NCI-H345 treated with DMSO at 0.1 percent for 48 hours (cell line): ENCODE results near the gene GNAS.
"Not testable (repeated sequence)": the region's sequence is repeated elsewhere in the genome, so short reads cannot be mapped to it uniquely, and the experiment has no call there.

ENCODE experiments used
- DNase-seq: peaks from one replicate; lab custom pipeline; 2025; ENCODE audit not compliant: unreplicated experiment; lab: John Stamatoyannopoulos, UW

Gene GNAS

DNA sequence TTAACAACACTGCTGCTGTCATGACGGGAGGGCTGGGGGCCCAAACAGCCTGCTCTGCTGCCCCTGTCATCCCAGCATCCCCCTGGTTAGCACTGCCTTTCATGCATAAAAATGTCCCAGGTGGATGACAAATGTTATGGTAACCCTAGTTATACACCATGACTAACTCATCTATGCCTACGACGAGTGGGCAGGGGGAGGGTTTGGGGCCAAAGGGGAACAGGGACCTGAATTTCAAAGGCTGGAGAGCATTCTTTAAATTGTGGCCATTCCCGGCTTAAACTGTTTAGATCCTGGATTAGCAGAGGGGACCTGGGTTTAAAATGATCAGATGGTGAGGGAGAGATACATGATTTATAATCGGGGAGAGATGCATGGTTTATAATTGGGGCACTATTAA, 26.2 kb upstream of the GNAS start:
- no peak for DNase-seq

- no peak for DNase-seq
These were observed 24.4 kb upstream of the GNAS start for GRCh38 chr20:58828136-58828535.

DNA sequence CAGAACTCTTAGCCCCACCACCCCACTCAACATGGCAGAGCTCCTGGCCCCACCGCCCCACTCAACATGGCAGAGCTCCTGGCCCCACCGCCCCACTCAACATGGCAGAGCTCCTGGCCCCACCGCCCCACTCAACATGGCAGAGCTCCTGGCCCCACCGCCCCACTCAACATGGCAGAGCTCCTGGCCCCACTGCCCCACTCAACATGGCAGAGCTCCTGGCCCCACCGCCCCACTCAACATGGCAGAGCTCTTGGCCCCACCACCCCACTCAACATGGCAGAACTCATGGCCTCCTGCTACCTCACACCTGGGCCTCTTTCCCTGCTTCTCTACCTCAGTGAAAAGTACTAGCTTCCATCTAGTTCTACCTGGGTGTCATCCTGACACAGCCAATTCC, 23.7 kb upstream of the GNAS start:
- DNase-seq: not testable (repeated sequence)

DNA sequence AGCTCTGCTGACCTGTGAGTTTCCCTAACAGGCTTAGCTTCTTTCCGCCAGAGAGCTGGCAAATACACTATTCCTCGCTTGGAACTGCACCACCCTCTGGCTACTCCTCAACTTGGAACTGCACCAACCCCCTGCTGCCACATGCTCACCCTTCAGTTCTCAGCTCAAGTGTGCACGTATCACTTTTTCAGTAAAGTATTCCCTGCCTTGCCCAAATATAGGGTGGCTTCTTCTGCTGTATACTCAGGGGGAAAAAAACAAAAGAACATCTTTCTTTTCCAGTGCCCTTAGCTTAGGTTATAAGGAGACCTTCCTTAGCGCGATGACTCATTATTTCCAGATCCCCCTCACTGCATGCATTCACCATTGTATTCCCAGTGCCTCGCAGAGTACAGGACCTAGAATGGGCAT, 23.0 kb upstream of the GNAS start:
- no peak for DNase-seq

DNA sequence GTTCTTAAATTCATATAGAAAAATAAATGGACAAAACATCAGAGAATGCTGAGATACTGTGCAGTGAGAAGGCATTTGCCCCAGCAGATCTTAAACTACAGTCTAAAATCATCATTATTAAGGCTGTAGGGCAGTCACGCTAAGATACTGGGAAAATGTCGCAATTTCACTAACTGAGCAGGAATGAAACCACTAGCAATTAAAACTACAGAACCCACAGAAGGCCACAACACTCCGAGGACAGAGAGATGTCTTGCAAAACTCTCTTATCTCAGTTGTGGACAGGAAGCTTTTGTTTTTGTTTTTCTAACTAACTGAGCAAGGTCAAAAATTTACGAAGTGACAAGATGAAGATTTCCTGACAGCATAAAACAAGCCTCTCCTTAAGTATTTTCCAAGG, 20.1 kb upstream of the GNAS start:
- no peak for DNase-seq

- no peak for DNase-seq
These were observed 18.6 kb upstream of the GNAS start for GRCh38 chr20:58833921-58834320.

GRCh38 chr20:58835231-58835630, 17.3 kb upstream of the GNAS start:
- DNase-seq: no peak

DNA sequence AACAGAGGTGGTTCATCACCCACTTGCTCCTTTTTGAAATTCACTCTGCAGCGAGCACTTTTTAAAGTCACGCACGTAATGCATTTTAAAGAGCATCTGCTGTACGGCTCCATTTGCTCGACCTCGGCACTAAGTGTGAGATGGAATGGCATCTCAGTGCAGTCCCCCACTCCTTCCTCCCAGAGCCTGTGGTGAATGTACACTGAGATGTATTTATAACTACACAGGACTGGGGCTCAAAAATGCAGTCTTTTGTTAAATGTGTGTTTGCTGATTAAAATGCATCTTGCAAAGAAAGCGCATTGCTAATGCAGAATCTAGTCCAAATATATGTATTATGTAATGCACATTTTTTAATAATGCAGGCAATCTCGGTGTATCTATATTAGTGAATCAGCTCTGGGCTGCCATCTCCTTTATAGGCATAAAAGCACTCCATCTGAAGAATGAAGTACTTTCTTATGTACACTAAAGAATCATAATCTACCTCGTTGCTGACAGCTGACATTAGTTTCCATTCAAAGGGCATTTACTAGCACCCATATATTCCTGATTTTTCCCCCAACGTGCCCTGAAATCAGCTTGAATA, 15.8 kb upstream of the GNAS start:
- no peak for DNase-seq

GRCh38 chr20:58837717-58838116, 14.8 kb upstream of the GNAS start:
- DNase-seq: no peak

DNA sequence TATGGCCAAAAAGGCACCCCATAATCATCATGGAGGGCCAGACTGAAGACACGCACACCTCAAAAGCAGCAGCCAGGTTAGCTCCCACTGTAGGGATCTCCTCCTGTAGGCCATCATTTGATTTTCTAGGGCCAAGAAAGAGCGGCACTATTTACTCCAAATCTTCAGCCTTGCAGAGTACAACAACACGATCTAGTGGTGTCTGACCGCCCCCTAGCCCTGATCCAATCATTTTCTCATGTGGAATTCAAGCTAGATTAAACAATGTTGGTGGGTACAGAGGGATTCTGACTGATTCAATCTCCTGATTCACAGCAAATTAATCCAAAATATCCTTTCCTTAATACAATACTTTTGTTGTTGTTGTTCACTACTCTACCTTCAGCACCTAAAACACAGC, 14.3 kb upstream of the GNAS start:
- DNase-seq: no peak

DNA sequence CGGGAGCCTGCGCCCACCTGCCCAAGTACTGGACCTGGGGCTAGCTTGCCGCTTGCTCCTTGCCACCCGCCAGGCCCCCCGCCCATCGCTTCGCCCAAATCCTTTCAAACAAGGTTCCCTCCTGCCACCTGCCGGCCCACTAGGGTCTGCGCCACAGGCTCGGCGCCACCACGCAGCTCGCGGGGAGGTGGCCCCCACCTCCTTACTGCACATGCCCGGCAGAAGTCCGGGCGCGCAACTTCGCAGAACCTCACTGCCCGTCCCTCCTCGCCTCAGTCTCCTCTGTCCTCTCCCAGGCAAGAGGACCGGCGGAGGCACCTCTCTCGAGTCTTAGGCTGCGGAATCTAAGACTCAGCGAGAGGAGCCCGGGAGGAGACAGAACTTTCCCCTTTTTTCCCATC, 13.0 kb upstream of the GNAS start:
- DNase-seq: no peak

DNA sequence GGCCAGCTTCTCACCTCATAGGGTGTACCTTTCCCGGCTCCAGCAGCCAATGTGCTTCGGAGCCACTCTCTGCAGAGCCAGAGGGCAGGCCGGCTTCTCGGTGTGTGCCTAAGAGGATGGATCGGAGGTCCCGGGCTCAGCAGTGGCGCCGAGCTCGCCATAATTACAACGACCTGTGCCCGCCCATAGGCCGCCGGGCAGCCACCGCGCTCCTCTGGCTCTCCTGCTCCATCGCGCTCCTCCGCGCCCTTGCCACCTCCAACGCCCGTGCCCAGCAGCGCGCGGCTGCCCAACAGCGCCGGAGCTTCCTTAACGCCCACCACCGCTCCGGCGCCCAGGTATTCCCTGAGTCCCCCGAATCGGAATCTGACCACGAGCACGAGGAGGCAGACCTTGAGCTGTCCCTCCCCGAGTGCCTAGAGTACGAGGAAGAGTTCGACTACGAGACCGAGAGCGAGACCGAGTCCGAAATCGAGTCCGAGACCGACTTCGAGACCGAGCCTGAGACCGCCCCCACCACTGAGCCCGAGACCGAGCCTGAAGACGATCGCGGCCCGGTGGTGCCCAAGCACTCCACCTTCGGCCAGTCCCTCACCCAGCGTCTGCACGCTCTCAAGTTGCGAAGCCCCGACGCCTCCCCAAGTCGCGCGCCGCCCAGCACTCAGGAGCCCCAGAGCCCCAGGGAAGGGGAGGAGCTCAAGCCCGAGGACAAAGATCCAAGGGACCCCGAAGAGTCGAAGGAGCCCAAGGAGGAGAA, 12.3 kb upstream of the GNAS start:
- no peak for DNase-seq

DNA sequence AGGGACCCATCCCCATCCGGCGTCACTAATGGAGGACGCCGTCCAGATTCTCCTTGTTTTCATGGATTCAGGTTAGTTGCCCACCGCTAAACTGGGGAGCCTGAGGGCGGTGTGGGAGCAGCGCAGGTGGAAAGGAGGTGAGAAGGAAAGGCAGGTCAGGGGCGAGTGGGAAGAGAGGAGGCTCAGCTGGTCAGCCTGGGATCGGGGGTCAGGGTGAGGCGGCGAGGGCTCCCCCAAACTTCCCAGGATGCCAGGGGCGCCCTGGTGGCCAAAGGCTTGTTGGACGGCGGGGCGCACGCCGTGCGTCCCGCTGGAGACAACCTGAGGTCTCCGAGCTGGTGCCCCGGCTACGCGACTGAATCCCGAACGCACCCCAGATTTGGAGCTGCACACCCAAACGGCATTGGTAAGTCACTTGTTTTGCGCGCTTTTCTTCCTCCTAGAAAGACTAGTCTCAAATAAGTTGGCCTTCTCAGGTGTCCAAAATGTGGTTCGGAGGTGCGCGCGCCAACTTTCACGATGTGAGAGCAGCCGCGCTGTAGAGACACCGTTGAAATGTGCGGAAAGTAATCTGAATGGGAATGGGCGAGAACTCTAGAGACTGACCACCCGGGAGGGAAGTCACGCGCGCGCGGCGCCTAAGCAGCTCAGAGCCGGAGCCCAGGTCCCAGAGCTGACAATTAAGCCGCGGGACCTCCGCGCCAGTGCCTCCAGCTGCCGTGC, 11.5 kb upstream of the GNAS start:
- no peak for DNase-seq

- no peak for DNase-seq
These were observed 10.8 kb upstream of the GNAS start for GRCh38 chr20:58841539-58842264.

DNA sequence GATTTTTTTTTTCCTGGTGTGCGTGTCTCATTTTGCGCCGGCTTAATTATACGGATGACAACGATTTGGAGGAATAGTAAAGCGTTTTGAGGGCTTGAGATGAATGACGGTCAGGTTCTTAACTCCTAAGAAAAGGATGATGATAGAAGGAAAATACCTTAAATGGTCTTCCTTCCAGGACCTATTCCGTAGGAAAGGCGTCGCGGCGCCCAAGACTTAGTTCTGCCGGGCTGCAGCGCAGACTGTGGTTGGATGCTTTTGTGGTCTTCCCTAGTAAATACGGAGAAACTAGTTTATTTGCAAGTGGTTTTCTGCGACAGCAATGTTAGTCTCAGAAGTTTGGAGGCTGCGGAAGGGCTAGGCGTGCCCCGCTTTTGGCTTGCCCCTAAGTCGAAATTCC, 10.2 kb upstream of the GNAS start:
- no peak for DNase-seq

DNA sequence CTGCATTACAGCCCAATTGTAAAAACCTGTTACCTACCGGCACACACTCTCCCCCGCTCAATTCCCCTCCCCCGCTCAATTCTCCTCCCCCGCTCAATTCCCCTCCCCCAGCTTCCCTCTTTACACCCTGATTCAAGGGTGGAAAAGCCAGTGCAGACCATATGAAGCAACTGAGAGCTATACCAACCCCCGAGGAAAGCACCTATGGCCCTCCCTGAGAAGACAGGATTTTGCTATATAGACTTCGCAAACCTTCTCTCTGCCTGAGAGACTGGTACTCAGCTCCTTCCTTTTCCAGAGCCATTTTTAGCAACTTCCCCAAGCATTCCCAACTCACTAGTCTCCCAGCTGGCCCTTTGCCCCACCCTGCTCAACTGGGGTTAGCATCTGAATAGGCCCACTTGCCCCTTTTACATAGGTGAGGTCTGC, 9.4 kb upstream of the GNAS start:
- no peak for DNase-seq

DNA sequence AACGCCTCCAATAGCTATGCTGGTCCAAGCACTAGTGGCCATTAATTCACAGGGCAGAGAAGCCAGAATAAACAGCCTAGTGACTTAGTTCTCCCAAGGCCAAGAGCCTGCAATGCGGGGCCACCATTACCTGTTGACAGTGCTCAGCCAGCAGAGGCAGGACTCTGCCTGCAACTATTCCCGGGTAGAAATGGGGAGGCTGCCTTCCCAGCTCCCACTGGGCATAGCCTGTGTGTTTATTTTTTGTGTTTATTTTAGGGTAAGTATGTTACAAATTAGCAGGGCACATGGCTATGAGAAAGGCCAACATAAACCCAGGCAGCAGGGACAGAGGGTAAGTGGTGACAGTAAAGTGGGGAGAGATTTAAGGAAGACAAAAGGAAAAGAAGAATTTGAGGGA, 6.8 kb upstream of the GNAS start:
- DNase-seq: no peak

DNA sequence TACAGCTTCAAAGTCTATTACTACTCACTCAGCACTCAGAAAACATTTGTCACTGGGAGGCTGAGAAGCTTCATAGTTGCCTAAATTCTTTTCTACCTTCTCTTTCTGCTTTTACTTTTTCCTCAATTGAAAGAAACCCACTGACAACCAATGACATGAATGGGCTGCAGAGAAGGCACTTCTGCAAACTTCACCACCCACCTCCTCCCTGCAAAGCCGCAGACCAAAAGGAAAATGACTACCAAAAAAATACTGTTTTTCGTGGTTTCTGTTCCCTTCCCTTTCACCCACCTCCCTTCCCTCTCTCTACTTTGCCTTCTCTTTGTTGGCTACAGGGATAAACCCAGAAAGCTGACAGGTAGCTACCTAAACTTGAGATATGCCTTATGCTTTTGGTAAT, 5.1 kb upstream of the GNAS start:
- no peak for DNase-seq

DNA sequence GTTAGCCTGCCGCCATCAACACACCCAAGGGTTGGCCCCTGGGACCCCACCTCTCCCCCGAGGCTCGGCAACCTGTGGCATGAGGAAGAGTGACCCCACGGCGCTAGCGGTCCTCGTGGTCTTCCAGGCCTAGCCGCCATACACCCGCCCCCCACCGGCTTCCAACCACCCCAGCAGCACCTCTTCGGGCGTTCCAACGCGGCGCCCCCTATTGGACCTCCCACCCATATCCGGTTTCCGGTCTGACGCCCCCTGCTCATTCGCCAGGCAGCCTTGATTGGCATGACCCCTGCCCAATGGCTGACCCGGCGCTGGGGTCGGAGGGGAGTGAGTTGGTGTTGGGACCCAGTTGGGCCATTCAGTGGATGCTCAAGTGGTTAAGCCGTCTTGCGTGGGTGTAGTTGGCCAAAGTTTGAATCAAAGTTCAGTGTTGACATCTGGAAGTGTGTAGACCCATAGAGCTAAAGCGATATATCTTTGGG, 1.8 kb upstream of the GNAS start, which contains the start of gene GNAS-AS1:
Gene GNAS-AS1, minus strand, starts transcription at position 210 of the 482 bp plus-strand sequence.
- no peak for DNase-seq

- no peak for DNase-seq
These were observed 1.1 kb upstream of the GNAS start for GRCh38 chr20:58851221-58851968.
